Measurements from ENCODE around the gene AAK1.

Gene AAK1

DNA sequence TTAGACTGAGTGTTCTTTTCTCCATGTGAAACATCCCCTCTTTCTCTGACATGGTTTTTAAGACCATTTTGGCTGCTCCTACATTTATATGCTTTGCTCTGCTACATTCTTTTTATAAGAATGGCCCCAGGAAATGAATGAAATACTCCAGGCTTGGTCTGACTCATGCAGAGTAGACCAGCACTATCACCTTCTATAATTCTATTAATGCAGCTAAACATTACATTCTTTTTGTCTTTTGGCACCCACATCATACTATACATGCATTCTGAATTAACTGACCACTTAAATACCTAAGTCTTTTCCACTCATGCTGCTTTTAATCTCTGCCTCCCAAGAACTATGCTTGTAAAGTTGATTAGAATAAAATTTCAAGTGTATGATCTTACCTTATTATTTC is 94.1 kb downstream of the AAK1 start:
- no peak overlapping the region for H3K4me3 ChIP-seq (ENCODE audit: low read depth, low read length)
- TF ChIP-seq, protein P1, sequence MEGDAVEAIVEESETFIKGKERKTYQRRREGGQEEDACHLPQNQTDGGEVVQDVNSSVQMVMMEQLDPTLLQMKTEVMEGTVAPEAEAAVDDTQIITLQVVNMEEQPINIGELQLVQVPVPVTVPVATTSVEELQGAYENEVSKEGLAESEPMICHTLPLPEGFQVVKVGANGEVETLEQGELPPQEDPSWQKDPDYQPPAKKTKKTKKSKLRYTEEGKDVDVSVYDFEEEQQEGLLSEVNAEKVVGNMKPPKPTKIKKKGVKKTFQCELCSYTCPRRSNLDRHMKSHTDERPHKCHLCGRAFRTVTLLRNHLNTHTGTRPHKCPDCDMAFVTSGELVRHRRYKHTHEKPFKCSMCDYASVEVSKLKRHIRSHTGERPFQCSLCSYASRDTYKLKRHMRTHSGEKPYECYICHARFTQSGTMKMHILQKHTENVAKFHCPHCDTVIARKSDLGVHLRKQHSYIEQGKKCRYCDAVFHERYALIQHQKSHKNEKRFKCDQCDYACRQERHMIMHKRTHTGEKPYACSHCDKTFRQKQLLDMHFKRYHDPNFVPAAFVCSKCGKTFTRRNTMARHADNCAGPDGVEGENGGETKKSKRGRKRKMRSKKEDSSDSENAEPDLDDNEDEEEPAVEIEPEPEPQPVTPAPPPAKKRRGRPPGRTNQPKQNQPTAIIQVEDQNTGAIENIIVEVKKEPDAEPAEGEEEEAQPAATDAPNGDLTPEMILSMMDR (IDR thresholded peaks at IDR 0.05; ENCODE audit: control insufficient read depth, extremely low read depth, insufficient read depth) = no peak
- DNase-seq (ENCODE audit: low read depth) = no peak

DNA sequence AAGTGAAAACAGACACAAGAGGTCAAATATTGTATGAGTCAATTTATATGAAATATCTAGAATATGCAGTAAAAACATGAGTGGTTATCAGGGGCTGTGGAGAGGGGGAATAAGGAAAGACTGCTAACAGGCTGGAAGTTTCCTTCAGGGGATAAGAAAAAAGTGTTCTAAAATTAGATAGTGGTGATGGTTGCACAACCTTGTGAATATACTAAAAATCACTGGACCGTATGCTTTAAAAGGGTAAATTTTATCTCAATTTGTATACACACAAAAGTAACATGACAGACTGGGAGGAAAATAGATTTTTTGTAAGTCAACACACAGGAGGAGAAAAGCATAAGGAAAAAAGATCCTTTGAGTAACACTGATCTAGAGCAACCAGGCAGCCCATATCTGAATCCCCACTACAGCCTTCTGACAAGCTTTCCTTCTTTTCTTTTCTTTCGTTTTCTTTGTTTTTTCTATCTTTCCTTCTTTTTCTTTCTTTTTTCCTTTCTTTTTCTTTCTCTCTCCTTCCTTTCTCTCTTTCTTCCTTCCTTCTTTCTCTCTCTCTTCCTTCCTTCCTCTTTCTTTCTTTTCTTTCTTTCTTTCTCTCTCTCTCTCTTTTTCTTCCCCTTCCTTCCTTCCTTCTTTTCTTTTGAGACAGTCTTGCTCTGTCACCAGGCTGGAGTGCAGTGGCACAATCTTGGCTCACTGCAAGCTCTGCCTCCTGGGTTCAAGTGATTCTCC is 95.4 kb downstream of the AAK1 start:
- TF ChIP-seq, protein P1 (IDR thresholded peaks at IDR 0.05; ENCODE audit: control insufficient read depth, extremely low read depth, insufficient read depth) = no peak
- DNase-seq (ENCODE audit: low read depth) = no peak
- H3K4me3 ChIP-seq (ENCODE audit: low read depth, low read length) = no peak overlapping the region

DNA sequence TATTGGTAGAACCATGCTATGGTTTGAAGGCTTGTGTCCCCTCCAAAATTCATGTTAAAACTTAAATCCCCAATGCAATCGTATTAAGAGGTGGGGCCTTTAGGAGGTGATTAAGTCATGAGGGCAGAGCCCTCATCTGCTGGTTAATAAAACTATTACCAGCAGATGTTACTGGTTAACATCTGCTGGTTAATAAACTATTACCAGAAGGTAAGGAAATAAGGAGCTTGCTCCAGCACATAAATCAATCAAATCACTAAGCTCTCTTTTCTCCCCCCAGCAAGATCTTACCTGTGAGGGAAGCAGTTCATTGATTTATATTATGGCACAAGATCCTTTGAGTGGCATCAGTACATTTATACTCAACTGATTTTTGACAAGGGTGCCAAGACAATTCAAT is 96.9 kb downstream of the AAK1 start:
- H3K4me3 ChIP-seq (ENCODE audit: low read depth, low read length) = no peak overlapping the region
- TF ChIP-seq, protein P1 (IDR thresholded peaks at IDR 0.05; ENCODE audit: control insufficient read depth, extremely low read depth, insufficient read depth) = no peak
- DNase-seq (ENCODE audit: low read depth) = no peak

DNA sequence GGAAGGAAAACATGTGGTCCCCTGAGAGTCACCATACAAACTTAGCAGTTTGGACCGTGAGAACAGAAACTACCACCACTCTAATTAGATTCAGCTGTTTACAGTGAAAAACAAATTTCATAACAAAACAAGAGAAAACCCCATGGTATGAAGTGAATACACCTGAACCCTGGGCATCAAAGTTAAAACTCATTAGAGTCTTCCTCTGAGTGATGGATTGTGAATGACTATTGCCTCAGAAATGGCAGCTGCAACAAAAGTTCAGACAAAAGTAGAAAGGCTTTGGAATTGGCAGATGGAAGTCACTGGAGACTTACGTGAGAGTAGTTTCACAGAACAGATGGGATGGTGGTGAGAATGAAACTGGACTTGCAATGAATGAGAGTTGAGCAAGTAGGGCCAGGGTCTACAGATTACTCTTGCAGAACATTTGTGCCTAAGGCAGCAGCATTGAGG is 98.0 kb downstream of the AAK1 start:
- H3K4me3 ChIP-seq (ENCODE audit: low read depth, low read length) = no peak overlapping the region
- no peak for DNase-seq (ENCODE audit: low read depth)
- TF ChIP-seq, protein P1 (IDR thresholded peaks at IDR 0.05; ENCODE audit: control insufficient read depth, extremely low read depth, insufficient read depth) = no peak

DNA sequence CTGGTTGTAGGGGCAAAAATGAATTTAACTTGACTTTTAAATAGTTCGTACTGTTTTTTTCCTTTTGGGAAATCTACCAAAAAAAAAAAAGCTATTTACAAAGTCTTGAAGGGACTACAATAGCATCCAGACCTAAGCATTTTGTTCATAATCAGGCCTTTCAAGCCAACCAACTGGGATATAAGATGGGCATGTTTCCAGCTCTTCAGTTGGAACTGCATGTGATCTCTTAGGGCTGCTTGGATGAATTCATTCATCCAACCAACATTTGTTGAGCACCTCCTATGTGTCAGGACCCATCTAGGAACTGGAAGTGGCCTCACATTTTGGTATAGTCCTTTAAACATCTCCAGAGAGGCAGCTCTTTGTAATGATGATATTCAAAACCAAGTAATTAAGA is 98.6 kb downstream of the AAK1 start:
- TF ChIP-seq, protein P1 (IDR thresholded peaks at IDR 0.05; ENCODE audit: control insufficient read depth, extremely low read depth, insufficient read depth) = no peak
- DNase-seq (ENCODE audit: low read depth) = no peak
- no peak overlapping the region for H3K4me3 ChIP-seq (ENCODE audit: low read depth, low read length)

DNA sequence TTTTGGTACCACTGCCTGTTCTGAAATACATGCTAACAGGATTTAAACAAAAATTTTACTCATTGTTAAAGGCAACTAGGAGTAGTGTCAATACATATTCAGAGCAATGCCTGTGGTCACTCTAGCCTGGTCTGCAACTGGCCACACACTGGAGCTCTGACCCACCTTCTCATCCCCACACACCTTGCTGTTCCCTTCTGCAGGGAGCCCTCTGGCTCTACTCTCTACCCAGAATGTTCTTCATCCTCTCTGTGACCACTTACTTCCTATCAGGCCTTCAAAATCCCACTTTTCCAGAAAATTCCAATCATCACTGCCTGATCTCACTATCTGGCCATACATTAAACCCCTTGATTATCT is 104.0 kb downstream of the AAK1 start:
- no peak overlapping the region for H3K4me3 ChIP-seq (ENCODE audit: low read depth, low read length)
- DNase-seq (ENCODE audit: low read depth) = no peak
- TF ChIP-seq, protein P1 (IDR thresholded peaks at IDR 0.05; ENCODE audit: control insufficient read depth, extremely low read depth, insufficient read depth) = no peak
